C4-2B (cell line): ENCODE results near the gene RAP1GAP.
"Not testable (repeated sequence)": the region's sequence is repeated elsewhere in the genome, so short reads cannot be mapped to it uniquely, and the experiment has no call there.

Experiments
- CTCF ChIP-seq: fragments of 450-650 bp; conservative IDR thresholded peaks from 2 replicates; pipeline ENCODE4 v1.5.1; 2017; ENCODE audit warnings: mild to moderate bottlenecking
- ZFX ChIP-seq: fragments of 450-650 bp; IDR thresholded peaks from 2 replicates; pipeline ENCODE4 v1.6.1; 2017

DNA sequence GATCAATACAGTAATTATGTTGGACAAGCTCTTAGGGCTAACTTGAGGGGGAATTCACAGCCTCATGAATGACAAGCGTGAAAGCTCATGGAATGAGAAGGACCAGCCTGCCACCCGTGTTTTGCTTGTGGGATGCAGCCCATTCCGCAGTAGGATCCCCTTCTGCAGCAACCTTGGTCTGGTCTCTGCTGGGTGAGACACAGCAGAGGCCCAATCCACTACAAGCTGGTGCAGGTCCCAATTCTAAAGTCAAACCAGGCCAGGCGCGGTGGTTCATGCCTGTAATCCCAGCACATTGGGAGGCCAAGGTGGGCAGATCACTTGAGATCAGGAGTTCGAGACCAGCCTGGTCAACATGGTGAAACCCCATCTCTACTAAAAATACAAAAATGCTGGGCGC lies 4.7 kb upstream of the RAP1GAP start:
- TF ChIP-seq CTCF, ZFX: not testable (repeated sequence)
